HG02678 (cell line): ENCODE data around the gene PODXL2.

Experiments
- ATAC-seq: cut with Tn5 transposase; IDR thresholded peaks from one replicate; pipeline ENCODE4 v1.9.1; 2021; ENCODE audit warnings: mild to moderate bottlenecking, moderate library complexity; ENCODE audit not compliant: unreplicated experiment

Gene PODXL2, protein sequence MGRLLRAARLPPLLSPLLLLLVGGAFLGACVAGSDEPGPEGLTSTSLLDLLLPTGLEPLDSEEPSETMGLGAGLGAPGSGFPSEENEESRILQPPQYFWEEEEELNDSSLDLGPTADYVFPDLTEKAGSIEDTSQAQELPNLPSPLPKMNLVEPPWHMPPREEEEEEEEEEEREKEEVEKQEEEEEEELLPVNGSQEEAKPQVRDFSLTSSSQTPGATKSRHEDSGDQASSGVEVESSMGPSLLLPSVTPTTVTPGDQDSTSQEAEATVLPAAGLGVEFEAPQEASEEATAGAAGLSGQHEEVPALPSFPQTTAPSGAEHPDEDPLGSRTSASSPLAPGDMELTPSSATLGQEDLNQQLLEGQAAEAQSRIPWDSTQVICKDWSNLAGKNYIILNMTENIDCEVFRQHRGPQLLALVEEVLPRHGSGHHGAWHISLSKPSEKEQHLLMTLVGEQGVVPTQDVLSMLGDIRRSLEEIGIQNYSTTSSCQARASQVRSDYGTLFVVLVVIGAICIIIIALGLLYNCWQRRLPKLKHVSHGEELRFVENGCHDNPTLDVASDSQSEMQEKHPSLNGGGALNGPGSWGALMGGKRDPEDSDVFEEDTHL

DNA sequence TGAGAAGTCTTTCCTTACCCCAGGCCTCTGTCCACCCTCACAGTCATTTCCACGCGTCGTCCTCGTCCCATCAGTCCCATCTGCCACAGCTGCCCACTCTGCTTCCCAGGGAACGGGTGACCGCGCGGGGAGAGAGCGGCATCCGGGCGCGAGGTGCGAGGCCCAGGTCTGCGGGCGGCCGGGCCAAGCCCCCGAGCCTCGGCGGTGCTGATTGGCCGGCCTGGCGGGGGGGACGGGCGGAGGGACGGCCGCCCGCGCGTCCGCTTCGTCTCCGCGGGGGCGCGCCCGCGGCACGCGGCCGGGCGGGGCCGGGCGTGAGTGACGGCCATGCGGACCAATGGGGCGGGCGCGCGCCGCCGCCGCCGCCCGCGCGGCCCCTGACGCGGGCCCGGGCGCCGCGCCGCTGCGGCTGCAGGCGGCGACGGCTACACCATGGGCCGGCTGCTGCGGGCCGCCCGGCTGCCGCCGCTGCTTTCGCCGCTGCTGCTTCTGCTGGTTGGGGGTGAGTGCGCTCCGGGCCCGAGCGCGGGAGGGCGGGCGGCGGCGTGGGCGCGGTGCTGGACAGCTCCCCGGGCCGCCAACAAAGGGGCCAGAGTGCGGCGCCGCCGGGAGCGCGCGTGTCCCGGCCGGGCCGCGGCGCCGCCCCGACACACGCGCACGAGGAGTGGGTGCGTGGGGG lies at the start of gene PODXL2:
Gene PODXL2, plus strand, starts transcription at position 398 of the 679 bp plus-strand sequence. Its CDS starts 35 bp downstream, at position 433.
- ATAC-seq, result no peak

DNA sequence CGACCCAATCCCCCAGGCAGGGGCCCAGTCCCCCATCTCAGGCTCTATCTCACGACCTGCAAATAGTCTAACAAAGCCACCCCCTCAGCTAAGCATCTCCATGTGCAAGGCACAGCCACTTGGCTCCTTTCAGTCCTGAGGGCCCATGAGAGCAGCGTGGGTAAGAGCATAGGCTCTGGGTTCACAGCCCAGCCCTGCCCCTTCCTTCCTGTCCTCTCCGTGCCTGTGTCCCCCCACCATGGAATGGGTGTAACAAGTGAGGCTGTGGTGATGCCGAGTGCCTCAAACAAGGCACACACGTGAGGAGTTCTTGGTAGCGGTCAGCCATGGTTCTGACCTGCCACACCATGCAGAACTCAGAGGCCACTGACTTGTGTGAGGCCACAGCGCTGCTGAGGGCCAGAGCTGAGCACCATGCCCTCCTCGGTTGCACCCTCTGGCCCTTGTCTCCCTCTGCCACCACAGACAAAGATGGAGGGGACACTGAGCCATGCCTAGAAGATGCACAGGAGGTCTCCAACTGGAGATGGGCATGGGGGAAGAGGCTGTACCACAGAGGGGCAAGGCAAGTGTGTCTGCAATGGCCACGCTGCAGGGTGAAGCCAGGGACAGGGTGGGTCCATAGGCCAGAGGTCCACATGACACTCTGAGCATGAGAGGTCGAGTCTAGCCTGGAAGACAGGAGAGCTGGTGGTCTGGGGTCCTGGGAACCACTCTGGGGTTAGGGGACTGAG lies 48.5 kb upstream of the PODXL2 start:
- no peak for ATAC-seq

DNA sequence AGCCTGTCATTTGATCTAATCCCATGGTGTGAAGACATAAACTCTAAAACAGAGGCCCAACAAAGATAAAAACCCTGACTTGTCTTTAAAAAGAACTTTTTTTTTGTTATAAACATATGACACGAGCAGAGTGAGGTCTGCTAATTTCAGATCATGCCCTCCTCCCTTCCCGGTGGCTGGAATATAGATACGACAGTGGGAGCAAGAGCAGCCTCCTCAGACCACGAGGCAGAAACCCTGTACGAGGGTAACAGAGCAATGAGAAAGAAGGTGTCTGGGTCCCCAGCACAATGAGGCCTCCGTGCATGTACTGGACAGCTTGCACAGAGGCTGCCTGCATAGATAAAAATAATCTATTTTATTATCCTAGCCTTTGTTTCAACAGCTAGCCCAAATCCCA lies 44.3 kb upstream of the PODXL2 start:
- ATAC-seq, result no peak

DNA sequence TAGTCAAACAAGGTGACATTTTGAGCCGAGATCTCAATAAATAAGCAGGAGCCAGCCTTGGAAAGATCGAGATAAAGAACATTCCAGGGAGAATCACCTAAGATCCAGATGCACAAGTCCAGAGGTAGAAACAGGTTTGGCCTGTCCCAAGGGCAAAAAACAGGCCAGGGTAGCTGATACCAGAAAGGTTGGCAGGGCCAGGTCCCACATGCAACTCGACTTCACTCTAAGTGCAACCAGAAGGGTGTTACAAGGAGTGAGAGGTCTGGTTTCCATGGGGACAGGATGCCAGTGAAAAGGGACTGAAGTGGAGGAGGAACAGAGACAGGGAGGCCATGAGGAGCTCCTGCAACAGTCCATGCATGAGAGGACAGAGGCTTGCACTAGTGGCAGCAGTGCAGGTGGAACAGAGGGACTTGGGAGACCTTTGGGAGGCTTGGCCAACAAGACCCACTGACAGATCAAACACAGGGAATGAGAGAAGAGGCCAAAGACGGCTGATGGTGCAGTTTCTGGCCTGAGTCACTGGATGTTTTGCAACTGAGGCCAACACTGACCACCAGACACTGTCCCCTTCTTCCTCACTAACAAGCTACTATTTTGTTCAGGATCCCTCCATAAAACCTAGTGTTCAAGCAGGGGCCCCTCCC lies 43.7 kb upstream of the PODXL2 start:
- no peak for ATAC-seq

DNA sequence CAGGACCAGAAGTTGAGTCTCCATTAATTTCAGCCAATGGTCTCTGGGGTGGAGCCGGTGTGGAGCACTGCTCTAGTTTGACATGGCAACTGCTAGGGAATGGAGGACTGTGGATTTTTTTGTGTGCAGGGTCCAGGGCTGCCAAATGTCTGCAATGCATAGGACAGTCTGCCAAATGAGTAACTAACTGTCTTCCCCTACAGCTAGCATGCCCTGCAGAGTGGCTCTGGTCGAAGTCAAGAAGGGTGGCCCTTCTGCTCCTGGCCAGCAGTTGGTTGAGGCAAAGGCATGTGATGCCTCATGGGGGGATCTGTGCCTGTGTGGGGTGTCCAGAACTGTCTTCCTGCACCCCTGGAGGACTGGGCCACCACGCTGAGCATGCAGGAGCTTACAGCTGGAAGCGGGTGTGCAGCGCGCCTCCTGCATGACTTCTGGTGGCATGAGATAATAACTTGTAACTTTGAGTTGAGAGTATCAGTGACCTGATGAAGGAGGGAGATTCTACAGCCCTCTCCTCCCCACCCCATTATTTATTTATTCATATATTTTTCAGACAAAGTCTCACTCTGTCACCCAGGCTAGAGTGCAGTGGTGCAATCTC lies 43.1 kb upstream of the PODXL2 start:
- ATAC-seq, result no peak

DNA sequence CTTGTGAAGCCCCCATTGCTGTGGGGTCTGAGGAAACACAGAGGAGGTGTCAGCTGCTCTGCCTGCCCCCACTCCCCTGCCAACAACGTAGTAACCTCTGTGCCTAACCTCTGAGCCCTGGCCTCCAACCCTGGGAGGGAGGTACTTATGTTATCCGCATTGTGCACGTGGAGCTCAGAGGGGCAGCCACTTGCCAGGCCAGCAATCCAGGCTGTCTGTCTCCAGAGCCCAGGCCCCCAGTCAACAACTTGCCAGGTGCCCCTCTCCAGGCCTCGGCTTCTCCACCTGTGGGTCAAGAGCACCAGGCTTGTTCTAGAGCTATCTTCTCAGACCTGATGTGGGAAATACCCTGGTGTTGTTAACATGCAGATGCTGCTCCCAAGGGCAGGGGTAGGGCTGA lies 41.1 kb upstream of the PODXL2 start:
- no peak for ATAC-seq

DNA sequence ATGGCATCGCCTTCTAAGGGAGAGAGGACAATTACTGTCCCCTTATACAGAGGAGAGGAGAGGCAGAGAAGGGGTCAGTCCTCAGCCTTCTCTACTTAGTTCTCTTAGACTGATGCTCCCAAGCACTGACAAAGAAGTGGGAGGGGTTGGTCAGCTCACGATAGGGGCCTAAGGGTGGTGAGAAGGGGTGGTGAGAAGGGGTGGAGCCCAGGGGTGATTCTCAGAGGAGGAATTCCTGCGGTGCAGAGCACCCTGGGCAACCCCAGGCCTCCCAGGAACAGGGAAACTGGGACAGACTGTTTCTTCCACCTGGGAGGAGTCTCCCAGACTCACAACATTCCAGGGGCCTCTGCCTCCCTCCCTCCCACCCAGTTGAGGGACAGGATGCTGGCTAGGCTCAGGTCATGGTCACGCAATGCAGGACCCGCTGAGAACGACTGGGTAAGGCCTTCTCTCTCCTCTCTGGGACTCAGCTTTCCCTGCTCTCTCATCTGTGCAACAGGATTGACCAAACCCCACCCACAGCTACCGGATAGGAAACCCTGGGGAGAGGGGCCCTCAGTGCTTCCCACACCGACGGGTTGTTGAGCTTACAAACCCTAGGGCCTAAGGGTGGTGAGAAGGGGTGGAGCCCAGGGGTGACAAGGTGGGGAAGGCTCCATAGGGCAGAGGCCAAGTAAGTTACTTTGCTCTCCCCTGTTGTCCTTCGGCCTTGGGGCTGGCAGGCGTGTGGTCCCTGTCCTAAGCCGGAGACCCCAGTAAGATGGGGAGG lies 40.0 kb upstream of the PODXL2 start:
- no peak for ATAC-seq

DNA sequence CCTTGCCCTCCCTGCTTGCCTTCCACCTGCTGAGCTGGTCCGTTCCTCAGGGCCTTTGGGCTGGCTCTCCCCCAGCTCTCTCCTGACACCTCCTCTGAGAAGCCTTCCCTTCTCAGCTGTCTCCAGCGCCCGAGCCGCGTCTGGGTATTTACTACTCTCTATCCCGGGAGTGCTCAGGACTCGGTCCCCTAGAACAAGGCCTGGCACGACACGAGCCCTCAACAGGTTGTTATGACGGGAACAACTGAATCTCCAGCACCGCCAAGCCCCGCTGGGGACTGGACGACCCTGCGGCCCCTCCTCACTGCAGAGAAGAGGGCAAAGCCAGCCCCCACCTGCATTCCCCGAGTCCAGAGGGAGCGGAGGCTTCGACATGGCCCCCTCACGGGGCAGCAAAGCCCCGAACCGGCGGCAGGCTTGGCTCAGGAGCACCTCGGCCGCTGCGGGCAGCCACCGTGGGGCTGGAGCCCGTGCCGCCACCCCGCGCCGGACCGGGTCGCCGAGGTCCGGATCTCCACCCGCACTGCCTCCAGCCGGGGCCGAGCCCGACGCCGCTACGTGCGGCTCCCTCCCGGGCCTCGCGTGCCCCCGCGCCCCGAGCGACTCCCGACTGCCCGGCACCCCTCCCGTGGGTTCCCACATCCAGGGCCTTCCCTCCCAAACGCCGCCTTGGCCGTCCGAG lies 39.2 kb upstream of the PODXL2 start:
- ATAC-seq, result peak; percentile 1

DNA sequence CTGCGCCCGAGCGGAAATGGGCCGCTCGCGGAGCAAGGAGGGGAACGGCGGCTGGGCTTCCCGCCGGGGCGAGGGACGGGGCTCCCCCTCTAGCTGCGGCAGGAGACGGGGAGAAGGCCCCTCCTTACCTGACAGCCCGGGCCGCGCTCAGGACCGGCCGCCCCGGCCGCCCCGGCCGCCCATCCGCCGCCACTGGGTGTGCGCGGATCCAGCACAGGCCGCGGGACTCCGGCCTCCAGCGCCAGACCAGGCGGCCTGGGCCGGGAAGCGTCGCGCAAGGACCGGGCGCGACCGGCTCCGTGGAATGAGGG lies 38.7 kb upstream of the PODXL2 start:
- ATAC-seq, result peak; percentile 25

DNA sequence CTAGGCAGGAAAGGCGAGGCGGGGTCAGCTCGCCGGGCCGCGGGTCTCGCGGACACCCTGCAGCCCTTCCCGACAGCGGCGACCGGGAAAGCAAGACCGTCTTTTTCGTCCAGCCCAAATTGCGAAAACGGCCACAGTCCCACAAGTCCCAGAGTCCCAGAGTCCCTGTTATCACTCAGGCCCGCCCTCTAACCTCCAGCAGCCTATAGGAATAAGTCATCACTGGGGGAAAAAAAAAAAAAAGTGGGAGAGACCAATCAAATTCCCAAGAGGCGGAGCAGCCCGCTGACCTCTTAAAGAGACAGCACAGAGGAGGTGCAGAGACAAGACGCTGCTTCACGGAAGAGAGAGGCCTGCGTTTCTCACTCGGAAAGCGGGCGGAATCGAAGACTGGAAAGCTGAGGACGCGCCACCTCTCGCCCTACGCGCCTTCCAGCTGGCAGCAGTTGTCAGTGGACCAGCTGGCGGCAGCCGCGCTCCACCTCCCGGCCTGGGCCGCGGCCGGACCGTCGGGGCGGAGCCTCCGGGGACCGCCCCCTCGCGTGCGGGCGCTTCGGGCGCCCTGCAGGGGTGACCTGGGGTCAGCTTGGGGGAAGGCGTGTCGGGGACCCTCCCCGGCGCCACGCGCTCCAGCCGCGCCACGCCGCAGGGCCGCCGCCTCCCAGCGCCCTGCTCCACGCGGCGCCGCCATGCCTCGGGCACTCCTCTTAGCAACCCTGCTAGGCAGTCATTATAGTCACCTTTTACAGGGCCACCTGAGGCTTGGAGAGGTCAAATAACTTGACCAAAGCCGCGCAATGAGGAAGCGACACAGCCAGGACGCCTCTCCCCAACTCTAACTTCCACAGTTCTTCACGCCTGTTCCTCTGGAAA lies 38.2 kb upstream of the PODXL2 start, which contains the start of gene TPRA1:
Gene TPRA1, minus strand, starts transcription at position 141 of the 873 bp plus-strand sequence. CDS start 10,587 bp downstream, outside the sequence.
- peak; percentile 77 for ATAC-seq

DNA sequence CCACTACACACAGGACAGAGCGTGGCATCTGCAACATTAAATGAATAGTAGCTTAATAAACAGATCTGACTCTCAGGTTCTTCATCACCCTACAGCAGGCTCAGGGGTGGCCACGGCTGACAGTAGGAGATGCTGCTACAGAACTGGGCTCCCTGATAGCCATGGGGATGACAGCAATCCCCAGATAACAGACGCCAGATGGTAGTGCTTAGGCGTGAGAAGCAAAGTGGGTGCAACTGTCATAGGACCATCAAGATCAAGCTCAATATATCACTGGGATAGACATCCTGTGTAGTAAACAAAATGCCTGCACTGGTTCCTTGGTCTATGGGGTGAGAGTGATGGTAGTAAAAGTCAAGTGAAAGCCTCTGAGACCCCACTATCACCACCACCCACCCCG lies 35.8 kb upstream of the PODXL2 start:
- no peak for ATAC-seq

DNA sequence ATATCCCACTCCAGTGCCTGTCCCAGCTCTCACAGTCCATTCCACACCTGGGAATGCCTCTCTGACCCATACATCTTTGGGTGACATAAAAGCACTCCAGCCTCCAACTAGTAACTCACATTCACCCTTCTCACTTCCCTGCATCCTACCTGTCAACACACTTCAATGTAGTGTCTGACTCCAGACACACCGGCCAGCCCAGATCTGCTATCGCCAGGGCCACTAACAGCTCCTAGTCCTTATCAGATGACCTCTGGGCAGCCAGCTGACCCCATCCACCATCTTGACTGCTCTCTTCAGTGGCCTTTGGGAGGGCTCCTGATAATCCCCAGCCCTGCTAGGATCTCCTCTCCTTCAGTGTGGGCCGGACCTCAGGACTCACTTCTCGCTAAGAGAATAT lies 33.7 kb upstream of the PODXL2 start:
- ATAC-seq, result no peak

DNA sequence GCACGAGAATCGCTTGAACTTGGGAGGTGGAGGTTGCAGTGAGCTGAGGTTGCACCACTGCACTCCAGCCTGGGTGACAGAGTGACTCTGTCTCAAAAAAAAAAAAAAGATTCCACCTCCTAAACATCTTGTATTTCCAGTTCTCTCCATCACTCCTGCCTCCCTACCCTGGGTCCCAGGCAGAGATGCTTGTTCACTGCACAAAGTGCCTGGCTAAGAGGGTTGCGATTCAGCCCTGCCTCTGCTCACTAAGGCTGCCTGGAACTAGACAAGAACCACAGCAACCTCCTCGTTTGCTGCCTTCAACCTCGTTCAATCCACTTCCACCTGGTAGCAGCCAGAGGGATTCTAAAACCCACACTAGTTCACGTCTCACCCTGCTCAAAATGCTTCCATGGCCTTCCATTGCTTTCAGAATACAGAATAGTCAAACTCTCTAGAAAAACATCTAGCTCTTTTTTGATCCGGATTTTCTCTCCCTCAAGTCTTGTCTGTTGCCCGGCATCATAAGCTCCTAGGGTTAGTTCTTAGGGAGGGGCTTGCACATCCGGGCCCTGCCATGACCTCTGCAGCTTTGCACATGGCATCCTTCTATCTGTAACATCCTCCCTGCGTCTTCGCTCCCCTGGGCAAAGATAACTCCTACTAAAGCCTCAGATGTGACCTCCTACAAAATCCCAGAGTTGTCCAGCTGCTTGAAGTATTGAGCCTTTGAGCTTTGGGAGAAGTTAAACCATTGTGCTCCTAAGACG lies 31.8 kb upstream of the PODXL2 start:
- ATAC-seq, result no peak

DNA sequence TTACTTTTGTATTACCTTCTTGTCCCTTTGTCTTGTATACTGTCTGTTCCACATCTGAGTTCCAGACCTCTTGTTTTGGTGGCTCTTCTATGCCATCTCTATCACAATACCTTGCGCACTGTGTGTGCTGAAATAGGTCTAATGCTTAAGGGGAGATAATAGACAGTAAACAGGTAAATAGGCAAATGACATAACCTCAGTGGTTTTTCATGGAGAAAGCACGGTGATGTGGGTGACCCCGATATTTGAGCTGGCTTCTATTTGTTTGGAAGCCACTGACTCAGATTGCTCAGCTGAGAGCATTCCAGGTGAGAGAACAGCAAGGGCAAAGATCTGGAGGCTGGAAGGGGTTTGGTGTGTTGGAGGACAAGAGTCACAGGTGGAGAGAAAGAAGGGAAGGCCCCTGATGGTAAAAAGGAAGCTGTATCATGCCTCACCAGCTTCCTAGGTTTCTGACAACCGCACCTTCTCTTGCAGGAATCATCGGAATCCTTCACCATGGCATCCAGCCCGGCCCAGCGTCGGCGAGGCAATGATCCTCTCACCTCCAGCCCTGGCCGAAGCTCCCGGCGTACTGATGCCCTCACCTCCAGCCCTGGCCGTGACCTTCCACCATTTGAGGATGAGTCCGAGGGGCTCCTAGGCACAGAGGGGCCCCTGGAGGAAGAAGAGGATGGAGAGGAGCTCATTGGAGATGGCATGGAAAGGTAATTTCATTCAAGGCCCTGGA lies 30.0 kb upstream of the PODXL2 start:
- ATAC-seq, result no peak

DNA sequence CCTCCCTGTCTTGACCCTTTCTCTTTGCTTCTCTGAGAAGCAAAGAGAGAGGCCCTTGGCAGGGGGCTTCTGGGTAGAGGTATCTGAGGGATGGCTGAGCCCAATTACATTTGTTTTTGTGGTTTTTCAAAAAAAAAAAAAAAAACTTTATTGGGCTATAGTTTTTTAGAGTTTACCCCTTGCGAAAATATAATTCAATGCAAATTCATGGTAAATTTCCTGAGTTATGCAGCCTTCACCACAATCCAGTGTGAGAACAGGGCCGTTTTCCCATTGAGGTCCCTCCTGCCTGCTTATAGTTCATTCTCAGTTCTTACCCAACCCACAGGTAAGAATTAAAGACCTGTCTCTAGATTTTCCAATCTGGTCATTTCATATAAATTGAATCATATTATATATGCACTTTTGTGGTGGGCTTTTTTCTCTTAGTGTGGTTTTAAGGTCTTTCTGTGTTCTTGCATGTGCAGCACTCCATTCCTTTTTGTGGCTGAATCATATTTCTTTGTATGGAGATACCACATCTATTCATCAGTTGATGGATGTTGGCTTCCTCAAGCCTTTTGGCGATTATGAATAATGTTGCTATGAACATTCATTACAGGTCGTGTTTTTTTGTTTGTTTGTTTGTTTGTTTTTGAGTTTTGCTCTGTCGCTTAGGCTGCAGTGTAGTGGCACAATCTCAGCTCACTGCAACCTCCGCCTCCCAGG lies 28.1 kb upstream of the PODXL2 start:
- ATAC-seq, result no peak

DNA sequence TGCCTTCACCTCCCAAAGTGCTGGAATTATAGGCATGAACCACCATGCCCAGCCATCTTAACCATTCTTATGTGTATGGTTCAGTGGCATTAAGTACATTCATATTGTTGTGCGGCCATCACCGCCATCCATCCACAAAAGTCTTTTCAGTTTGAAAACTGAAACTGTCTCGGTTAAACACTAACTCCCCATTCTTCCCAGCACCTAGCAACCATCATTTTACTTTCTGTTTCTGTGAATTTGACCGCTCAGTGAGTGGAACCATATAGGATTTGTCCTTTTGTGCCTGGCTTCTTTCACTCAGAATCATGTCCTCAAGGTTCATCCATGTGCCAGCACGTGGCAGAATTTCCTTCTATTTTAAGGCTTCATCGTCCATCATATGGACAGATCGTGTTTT lies 24.9 kb upstream of the PODXL2 start:
- peak; percentile 76 for ATAC-seq
